Loucy (cell line): ENCODE results near the gene ARHGEF12.

Source experiments
- EZH2phosphoT487 ChIP-seq: fragments of 200-600 bp; IDR thresholded peaks from 2 replicates; pipeline ENCODE4 v1.6.1; 2018; ENCODE audit warnings: antibody characterized with exemption, mild to moderate bottlenecking, moderate library complexity, borderline replicate concordance
- TF ChIP-seq, protein P1 (sequence below): fragments of 200-600 bp; sonication (generic); conservative IDR thresholded peaks from 2 replicates; pipeline ENCODE4 v1.5.1; 2014; ENCODE audit warnings: mild to moderate bottlenecking, antibody characterized with exemption, low read length

DNA sequence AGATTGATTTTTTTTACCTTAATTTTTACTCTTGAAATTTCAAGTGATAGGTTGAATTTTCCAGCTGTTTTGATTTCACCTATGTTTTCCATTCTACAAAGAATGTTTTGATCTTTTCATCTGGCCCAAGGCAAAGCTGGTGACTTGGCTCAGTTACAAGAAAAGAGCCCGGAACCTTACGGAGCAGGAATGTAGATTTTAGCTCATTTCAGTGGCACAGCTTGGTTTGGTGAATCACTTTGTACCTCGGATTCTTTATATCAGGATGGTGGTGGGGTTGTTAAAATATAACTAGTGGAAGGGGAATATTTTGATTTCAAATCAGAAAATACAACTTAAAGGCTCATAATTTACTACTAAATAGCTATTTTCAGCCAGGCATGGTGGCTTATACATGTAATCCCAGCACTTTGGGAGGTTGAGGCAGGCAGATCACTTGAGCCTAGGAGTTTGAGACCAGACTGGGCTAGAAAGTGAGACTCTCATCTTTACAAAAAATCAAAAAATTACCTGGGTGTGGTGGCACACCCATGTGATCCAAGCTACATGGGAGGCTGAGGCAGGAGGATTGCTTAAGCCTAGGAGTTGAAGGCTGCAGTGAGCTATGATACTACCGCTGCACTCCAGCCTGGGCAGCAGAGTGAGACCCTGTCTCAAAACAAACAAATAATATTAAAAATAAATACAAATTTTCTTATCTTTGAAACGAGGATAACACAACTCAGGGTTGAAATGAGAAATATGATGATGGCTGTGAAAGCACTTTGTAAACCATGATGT is 166.0 kb downstream of the ARHGEF12 start:
- TF ChIP-seq, protein P1, sequence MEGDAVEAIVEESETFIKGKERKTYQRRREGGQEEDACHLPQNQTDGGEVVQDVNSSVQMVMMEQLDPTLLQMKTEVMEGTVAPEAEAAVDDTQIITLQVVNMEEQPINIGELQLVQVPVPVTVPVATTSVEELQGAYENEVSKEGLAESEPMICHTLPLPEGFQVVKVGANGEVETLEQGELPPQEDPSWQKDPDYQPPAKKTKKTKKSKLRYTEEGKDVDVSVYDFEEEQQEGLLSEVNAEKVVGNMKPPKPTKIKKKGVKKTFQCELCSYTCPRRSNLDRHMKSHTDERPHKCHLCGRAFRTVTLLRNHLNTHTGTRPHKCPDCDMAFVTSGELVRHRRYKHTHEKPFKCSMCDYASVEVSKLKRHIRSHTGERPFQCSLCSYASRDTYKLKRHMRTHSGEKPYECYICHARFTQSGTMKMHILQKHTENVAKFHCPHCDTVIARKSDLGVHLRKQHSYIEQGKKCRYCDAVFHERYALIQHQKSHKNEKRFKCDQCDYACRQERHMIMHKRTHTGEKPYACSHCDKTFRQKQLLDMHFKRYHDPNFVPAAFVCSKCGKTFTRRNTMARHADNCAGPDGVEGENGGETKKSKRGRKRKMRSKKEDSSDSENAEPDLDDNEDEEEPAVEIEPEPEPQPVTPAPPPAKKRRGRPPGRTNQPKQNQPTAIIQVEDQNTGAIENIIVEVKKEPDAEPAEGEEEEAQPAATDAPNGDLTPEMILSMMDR = no peak
- TF ChIP-seq EZH2phosphoT487 = no peak
